Right kidney (tissue), 1 donor: Measurements from ENCODE around the gene NRSN2.
"Not testable (repeated sequence)": the region's sequence is repeated elsewhere in the genome, so short reads cannot be mapped to it uniquely, and the experiment has no call there.

Experiments
- DNase-seq: peaks from one replicate; pipeline ENCODE4 v3.0.0-alpha.2; 2016

NRSN2 gene

DNA sequence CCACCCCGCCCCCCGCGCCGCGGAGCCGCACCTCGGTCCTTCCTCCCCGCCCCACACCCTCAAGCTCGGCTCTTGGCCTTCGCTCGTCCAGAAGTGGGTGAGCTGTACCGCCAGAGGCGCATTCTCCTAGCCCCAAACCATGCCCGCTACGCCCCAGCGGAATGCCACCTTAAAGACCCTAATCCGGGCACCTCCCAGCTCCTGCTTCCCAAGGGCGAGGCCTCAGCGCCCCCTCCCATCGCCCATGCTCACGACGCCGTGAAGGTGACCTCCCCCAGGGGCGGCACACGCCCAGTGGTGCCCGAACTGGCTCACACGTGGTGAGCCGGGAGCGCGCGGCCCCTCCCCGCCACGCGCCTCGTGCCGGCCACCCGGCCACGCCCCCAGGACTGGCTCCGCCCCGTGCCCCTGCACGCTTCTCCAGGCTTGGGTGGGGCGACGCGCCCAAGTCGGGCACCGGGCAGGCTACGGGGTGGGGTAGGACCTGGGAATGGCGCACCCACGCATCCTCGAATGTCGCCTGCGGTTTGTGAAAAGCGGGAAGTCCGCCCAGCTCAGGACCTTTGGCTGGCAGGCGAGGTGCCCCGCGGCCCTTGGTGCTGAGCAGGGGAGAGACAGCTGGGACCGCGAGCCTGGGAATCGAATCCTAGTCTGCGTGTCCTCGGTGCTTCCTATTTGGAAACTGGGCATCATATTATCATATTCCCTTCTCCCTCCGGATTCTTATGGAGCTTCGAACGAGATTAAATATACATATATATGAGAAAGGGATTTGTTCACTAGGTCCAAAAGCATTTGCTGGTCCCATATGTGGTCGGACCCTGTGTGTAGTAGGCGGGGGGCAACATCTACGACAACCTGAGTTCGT, 22.5 kb upstream of the NRSN2 start:
- peak; percentile 98 for DNase-seq

DNA sequence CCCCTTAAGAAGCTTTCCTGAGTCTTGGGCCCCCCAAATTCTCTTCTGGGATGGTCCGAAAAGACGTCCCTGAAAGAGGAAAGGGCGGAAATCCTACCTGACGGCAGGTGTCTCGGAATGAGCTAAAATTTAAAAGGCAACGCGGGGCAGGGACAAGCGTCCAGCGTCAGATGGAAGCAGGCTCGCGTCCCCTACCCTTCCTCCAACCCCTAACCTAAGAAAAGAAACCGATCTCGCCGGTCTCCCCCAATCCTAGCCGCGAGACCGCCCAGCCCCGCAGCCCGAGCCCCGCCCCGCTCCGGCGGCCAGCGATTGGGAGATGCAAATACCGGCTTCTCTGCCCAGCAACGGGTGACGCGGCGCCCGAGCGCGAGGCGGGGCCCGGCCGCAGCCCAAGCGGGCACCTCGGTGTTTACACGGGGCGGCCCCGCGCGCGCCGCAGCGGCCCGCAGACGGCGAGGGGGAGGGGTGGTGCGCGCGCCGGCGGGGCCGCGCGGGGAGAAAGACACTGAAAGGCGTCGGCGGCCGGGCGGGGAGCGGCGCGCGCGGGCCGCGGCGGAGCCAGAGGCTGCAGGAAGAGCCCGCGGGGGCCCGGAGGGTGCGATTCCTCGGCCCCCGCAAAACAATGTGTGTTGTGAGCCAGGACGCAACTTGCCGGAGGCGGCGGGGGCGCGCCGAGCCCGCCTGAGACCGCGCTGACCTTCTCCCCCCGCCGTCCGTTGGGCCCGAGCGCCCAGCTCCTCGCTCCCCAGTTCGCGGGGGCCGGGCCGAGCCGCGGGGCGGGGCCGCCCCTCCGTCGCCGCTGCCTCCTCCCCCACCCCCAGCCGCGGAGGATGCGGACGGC, 21.6 kb upstream of the NRSN2 start, which contains the start of gene SOX12:
TSS of gene SOX12 (plus strand) at position 508 of the 844 bp plus-strand sequence. CDS start 373 bp downstream, outside the sequence.
- DNase-seq = peak; percentile 94

DNA sequence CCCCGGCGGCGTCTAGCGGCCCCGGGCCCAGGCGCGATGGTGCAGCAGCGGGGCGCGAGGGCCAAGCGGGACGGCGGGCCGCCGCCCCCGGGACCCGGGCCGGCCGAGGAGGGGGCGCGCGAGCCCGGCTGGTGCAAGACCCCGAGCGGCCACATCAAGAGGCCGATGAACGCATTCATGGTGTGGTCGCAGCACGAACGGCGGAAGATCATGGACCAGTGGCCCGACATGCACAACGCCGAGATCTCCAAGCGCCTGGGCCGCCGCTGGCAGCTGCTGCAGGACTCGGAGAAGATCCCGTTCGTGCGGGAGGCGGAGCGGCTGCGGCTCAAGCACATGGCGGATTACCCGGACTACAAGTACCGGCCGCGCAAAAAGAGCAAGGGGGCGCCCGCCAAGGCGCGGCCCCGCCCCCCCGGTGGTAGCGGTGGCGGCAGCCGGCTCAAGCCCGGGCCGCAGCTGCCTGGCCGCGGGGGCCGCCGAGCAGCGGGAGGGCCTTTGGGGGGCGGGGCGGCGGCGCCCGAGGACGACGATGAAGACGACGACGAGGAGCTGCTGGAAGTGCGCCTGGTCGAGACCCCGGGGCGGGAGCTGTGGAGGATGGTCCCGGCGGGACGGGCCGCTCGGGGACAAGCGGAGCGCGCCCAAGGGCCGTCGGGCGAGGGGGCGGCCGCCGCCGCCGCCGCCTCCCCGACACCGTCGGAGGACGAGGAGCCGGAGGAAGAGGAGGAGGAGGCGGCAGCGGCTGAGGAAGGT, 20.8 kb upstream of the NRSN2 start:
- DNase-seq = peak; percentile 87

DNA sequence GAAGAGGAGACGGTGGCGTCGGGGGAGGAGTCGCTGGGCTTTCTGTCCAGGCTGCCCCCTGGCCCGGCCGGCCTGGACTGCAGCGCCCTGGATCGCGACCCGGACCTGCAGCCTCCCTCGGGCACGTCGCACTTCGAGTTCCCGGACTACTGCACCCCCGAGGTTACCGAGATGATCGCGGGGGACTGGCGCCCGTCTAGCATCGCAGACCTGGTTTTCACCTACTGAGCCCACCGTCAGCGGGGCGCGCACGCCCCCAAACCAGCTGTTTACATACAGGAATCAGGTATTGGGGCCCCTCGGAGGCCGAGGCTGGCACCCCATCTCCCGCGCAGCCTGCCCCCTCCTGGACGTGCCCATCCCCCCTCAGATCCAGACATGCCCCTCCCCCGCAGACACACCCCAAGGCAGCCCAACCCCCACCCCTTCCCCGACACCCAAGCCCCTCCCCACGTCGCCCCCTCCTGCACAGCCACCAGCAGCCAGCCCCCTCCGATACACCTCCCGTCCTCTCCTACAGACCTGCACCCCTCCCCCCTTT, 20.2 kb upstream of the NRSN2 start:
- no peak for DNase-seq

DNA sequence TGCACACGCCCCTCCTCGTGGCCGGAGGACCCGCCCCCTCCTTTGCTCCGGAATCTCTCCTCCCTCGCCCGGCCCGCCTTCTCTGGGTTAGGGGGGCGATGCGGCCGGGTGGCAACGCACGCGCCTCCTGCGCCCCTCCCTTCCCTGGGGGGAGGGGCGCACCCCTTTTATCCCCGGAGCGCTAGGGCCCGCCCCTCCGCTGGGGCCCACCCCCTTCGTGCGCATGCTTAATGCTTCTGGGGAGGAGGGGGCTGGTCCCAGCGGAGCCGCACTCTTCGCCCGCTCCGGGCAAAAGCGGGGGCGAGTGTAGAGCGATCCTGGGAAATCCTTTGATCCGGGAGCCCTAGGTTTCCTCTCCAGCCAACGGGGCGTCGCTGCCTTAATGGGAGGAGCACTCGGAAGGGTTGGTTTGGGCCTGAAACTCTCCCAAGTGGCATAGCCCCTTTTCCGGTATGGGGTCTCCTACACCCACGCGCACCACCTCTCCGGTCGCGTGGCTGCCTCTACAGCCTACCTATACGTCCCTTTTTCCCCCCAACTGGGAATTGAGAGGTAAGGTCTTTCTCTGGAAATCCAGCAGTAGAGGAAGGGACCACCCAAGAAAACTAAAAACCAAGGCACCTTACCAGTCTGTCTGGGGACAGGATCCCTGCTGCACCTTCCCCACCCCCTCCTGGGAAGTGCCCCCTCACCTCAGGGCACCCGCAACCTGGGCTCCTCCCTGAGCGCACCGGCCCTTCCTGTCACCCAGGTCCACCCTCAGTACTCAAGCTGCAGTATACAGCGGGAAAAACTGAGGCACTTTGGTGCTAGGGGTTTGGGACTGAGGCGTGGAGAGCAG, 19.5 kb upstream of the NRSN2 start:
- peak; percentile 94 for DNase-seq

DNA sequence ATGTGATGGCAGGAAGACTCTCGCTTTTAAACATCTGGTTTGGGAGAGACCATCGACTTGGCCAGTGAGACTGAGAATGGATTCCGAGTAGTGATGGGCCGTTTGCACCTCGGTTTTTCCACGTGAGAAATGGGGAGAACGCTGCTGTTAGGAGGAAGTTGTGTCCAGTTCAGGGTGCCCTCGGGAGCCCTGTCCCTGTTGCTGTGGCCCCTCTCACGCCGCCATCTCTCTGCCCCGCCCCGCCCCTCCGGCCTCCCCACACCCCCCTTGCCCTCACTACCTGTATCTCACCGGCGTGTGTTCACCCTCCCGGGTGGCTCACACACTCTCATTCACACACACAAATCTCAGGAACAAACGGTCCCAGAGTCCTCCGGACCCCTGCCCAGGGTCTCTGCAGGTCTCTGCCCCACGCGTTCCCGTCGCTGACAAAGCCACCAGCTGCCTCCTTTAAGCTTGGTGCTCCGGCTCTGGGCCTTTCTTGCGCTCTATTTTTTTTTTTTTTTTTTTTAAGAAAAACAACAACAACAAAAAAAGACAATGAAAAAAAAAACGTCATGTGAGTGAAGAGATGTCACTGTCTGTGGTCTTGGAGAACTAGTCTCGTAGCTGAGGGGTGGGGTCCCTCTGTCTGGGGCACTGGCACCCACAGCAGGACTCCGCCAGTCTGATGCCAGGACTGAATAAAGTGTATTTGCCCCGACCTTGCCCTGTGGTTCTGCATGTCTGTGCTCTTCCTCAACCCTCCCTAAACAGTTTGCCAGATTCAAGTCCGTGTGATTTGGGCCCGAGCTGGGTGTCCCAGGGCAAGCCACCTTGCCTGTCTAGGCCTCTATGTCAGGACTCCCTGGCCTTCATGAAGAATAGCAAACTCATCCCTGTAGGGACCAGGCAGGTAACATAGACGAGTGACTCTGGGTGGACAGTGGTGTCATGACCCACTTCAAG, 18.6 kb upstream of the NRSN2 start:
- no peak for DNase-seq

DNA sequence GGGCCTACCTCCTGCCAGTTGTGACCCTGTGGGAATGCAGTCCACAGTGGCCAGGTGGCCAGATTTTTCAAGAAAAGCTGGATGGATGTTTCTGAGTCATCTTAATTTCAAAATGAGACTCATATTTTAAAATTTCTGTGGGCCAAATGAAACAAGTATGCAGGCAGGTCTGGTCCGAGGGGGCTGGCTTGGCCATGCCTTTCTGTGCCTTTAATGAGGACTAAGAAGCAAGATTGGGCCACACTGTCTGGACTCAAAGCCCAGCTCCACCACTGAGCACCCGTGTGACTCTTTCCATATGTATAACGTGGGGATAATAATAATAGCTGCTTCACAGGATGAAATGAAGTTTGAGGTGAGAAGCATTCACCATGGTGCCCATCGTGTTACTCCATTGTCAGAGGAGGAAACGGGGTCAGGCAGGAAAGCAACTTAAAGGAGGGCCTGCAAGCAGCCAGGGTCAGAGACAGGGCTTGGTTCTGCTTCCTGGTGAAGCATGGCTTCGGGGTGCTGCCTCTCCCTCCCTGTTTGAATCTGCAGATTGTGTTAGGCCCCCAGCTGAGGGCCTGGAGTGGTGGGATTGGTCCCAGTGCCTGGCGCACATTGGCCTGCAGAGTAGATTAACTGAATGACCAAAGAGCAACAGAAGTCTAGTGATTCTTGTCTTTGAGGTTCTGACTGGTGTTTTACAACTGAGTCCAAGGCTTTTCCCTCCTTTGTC, 17.8 kb upstream of the NRSN2 start:
- DNase-seq = no peak

DNA sequence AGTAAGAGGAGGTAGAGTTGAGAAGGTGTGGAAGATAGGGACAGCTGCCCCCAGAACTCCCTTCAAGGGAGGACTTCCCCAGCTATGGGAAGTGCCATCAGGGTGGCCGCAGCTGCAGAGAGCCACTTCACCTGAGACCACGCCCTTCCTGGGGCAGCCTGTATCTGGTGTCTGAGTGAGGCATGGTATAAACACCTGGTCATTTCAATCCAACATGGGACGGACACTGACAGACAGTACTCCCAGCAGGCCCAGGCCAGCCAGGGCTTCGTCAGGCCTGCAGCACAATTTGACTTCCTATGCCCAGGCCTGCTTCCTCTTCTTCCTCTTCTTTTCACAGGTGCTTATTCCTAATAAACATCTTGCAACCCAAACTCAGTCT, 17.1 kb upstream of the NRSN2 start:
- no peak for DNase-seq

DNA sequence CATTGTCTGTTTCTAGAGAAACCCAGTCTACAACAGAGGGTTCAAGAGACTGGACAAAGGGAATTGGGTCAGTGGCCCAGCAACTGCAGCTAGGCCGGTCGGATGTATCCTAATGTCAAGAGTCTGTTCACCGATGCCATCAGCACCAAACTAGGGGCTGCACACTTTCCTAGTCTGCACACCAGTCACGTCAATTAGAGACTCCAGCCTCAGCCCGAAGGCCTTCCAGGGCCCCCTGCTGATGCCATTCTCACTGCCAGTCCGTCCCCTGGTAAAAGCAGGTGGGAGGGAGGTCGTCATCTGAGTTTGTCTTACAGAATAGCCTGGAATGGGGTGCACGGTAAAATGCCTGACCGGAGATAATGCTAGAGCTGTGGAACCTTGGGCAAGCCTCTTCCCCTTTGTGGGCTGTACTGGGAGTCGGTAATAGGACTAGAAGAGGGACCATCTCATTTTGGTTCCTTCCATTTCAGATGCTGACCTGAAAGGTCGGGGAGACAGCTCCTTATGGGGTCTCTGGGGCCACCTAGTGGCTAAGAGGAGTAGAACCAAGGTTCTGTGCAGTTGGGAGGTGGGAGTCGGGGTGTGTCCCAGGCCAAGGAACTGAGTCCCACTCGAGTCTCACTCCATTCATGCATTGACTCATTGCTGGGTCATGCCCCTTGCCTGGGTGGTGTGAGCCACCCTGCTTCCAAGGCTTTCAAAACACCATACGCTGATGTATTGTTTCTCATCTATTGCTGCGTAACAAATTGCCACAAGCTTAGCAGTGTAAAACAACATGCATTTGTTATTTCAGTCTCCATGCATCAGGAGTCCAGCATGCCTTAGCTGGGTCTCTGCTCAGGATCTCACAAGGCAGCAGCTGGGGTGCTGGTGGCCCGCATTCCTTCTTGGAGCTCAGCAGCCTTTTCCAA, 16.4 kb upstream of the NRSN2 start:
- peak; percentile 61 for DNase-seq

DNA sequence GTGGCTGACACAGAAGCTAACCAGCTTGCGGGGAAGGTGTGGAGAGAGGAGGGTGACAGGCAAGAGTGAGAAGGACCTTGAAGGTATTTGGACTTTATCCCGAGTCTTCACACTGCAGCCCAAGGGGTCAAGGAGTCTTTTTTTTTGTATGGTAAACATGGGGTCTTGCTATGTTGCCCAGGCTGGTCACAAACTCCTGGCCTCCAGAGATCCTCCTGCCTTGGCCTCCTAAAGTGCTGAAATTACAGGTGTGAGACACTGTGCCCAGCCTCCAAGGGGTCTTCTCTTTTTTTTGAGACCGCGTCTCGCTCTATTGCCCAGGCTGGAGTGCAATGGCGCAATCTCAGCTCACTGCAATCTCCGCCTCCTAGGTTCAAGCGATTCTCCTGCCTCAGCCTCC, 12.3 kb upstream of the NRSN2 start:
- DNase-seq = no peak

DNA sequence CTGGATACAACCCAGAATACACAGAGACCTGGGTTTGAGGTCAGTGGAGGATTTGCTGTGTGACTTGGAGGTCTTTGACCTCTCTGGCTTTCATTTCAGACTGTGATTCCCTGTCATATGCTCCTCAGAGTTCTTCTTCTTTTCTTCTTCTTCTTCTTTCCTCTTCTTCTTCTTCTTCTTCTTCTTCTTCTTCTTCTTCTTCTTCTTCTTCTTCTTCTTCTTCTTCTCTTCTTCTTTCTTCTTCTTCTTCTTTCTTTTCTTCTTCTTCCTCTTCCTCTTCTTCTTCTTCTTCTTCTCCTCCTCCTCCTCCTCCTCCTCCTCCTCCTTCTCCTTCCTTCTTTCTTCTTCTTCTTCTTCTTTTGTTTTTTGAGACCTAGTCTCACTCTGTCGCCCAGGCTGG, 10.9 kb upstream of the NRSN2 start:
- DNase-seq = not testable (repeated sequence)

DNA sequence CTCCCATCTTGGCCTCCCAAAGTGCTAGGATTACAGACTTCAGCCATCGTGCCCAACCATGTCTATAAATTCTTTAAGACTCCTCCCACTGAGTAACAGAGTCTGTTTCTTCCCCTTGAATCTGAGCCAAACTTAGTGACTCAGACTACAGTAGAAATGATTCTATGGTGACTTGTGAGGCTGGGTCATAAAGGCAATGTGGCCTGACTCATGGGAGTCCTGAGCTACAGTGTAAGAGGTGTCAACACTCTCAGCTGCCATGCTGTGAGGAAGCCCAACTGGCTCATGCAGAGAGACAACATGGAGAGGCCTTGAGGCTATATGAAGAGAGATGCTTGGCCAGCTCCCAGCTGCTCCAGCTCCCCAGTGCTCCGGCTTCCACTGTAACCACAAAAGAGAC, 5.2 kb upstream of the NRSN2 start:
- DNase-seq = no peak

DNA sequence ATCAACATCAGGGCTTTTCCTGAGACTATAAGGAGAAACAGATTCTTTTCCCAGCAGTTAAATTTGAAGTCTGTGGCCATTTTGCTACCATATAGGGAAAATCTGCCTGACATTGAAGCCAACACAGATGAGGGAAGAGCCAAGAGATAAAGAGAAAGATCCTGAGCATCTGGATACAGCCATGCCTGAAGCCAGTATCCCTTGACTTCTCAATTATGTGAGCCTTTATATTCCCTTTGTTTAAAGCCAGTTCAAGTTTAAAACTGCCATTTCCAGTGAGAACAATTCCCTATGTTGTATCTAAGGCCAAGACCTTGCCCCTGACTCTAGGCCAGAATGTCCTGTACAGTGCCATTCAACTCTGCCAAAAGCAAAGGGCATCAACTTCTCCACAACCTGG, 3.8 kb upstream of the NRSN2 start:
- no peak for DNase-seq

DNA sequence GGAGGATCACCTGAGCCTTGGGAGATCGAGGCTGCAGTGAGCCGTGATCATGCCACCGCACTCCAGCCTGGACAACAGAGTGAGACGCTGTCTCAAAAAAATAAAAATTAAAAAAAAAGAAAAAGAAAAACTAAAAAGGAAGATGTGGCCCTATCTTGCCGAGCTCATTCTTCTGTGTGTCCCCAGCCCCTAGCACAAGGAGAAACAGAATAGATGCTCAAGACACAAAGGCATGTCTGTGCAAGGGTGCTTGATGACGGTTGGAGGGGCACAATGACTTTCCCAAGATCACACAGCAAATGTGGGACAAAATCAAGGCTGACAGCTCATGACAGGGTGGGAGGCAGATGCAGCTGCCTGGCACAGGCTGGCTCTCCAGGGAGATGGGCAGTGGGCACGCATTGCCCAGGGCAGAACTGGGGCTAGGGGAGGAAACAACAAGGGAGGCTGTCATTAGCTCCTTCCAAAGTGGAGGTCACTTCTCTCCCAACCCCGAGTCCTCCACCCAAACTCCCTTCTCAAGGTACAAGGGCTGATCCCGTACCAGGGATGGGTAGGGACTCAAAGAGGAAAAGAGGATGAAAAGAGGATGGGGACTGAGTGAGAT, 775 bp upstream of the NRSN2 start:
- DNase-seq = no peak

DNA sequence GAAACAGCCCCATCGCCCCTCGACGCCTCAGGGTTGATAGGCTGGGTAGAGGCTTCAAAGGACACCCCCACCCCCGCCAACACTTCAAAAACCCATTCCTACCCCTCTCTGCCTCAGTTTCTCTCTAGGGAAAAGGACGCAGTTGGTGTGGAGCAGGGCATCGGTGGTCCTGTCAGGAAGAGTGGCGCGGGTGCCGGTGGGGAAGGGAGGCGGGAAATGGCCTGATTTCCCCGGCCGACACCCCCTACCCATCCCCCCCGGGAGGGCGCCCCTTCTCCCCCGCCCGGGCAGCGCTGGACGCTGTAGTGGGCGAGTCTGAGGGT, 367 bp downstream of the NRSN2 start:
- DNase-seq = peak; percentile 65

DNA sequence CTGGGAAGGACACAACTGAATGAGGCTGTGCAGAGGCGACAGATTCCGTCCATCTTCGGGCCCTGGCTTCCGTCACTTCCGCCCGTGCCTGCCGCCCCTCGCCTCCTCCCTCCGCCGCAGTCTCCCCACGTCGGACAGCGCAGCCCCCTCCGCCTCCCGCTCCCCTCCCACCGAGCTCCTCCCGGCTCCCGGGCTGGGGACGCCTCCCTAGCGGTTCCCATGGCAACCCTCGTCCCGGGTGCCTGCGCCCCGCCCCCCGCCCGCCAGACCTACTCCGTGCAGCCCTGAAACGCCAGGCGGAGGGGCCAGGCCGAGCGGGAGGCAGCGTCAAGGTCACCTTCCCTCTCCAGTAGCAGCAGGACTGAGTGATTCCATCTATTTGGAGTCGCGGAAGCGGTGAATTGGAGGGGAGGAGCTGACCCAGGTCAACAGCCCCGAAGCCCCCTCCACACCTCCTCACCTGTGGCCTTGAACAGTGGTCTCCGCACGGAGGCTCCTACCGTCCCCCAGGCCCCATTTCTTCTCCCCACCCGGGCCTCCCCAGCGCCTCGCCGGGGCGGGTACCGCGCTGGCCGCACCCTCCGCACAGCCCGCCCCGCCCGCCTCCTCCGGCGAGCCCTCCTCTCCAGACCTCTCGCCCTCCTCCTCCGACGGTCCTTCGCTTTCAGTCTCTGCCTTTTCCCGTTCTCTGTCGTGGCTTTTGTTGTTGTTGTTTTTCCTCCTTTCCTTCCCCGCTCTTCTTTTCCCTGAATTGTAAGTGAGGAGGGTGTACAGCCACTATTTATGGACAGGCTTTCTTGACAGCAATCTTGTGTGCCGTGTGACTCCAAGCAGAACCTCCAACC, 951 bp downstream of the NRSN2 start:
- DNase-seq = peak; percentile 91
